Measurements from ENCODE around the gene GRM4.

GRM4 gene

GRCh38 chr6:34028691-34029360 is 117.1 kb downstream of the GRM4 start:
- H3K4me3 ChIP-seq (ENCODE audit: control insufficient read depth, low read depth, low read length) = no peak overlapping the region
- TF ChIP-seq CTCF (IDR thresholded peaks at IDR 0.05; ENCODE audit: control insufficient read depth, insufficient read depth, low read depth, low read length, missing control alignments) = no peak
- no peak for DNase-seq (ENCODE audit: low read depth)

GRCh38 chr6:34027939-34028441 is 117.9 kb downstream of the GRM4 start:
- DNase-seq (ENCODE audit: low read depth) = no peak
- no peak for TF ChIP-seq CTCF (IDR thresholded peaks at IDR 0.05; ENCODE audit: control insufficient read depth, insufficient read depth, low read depth, low read length, missing control alignments)
- H3K4me3 ChIP-seq (ENCODE audit: control insufficient read depth, low read depth, low read length) = no peak overlapping the region

- DNase-seq (ENCODE audit: low read depth) = no peak
- peak; percentile 86 for TF ChIP-seq CTCF (IDR thresholded peaks at IDR 0.05; ENCODE audit: control insufficient read depth, insufficient read depth, low read depth, low read length, missing control alignments)
- no peak overlapping the region for H3K4me3 ChIP-seq (ENCODE audit: control insufficient read depth, low read depth, low read length)
Measured at GRCh38 chr6:34027445-34027936, 118.4 kb downstream of the GRM4 start.

- no peak for TF ChIP-seq CTCF (IDR thresholded peaks at IDR 0.05; ENCODE audit: control insufficient read depth, insufficient read depth, low read depth, low read length, missing control alignments)
- no peak for DNase-seq (ENCODE audit: low read depth)
Measured at GRCh38 chr6:34025861-34026260, 120.0 kb downstream of the GRM4 start.

GRCh38 chr6:34025112-34025807 is 120.6 kb downstream of the GRM4 start:
- no peak for DNase-seq (ENCODE audit: low read depth)
- TF ChIP-seq CTCF (IDR thresholded peaks at IDR 0.05; ENCODE audit: control insufficient read depth, insufficient read depth, low read depth, low read length, missing control alignments) = peak; percentile 6
- H3K4me3 ChIP-seq (ENCODE audit: control insufficient read depth, low read depth, low read length) = no peak overlapping the region

More at GRCh38 chr6:34025861-34026260, 120.0 kb downstream of the GRM4 start:
- H3K4me3 ChIP-seq (ENCODE audit: control insufficient read depth, low read depth, low read length) = no peak overlapping the region

GRCh38 chr6:34022873-34023255 is 123.0 kb downstream of the GRM4 start:
- TF ChIP-seq CTCF (IDR thresholded peaks at IDR 0.05; ENCODE audit: control insufficient read depth, insufficient read depth, low read depth, low read length, missing control alignments) = no peak
- no peak overlapping the region for H3K4me3 ChIP-seq (ENCODE audit: control insufficient read depth, low read depth, low read length)
- no peak for DNase-seq (ENCODE audit: low read depth)
